ENCODE results near the gene ACAD11.
A peak's percentile ranks its signal among the peaks of the same experiment; 100 is the strongest.

Gene ACAD11

GRCh38 chr3:132659365-132660051 lies at the start of gene ACAD11:
ACAD11 (minus strand) TSS chr3:132659809; CDS start chr3:132659751, 58 bp downstream.
- H3K27ac ChIP-seq, result peak within 1 kb of the TSS; percentile 72
- TF ChIP-seq ZFX (IDR thresholded peaks at IDR 0.05; ENCODE audit: borderline replicate concordance) (no peak), CTCF (IDR thresholded peaks at IDR 0.05) (peak; percentile 73)

GRCh38 chr3:132703733-132704132 lies 44.1 kb upstream of the ACAD11 start:
- no peak for TF ChIP-seq ZFX (IDR thresholded peaks at IDR 0.05; ENCODE audit: borderline replicate concordance)
- TF ChIP-seq CTCF (IDR thresholded peaks at IDR 0.05), result no peak
- H3K27ac ChIP-seq, result no peak overlapping the region

DNA sequence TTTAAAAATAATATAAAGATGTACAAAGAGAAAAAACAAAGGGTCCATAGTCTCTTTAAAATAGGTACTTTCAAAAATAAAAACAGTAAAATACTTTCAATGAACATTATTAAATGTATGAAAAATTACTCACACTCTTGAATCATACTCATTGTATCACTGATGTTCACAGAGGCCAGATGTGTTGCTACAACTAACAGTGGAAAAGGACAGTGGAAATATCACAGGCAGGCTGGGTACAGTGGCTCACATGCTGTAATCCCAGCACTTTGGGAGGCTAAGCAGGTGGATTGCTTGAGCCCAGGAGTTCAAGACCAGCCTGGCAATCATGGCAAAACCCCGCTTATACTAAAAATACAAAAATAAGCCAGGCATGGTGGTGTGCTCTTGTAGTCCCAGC lies 35.8 kb upstream of the ACAD11 start:
- H3K27ac ChIP-seq, result no peak overlapping the region
- no peak for TF ChIP-seq ZFX (IDR thresholded peaks at IDR 0.05; ENCODE audit: borderline replicate concordance)

DNA sequence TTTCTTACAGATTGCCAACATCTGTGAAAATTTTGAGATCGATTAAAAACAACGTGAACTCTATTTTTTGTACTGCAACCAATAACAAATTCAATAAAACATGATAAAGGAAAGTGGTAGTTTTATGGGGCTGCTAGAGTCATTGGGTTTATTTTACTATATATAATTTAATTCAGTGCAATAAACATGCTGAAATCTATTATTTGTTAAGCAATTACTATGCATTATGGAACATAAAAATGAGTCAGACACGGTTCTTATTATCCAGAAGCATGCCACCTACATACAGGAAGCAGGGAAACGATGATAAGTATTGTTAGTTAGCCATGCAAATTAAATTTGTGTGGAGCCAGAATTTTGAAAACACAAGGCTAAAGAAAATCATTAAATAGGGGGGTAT lies 35.4 kb upstream of the ACAD11 start:
- TF ChIP-seq ZFX (IDR thresholded peaks at IDR 0.05; ENCODE audit: borderline replicate concordance), result no peak
- TF ChIP-seq CTCF (IDR thresholded peaks at IDR 0.05), result no peak
- no peak overlapping the region for H3K27ac ChIP-seq

- no peak for TF ChIP-seq CTCF (IDR thresholded peaks at IDR 0.05)
Measured at GRCh38 chr3:132690040-132690439, 30.4 kb upstream of the ACAD11 start.

DNA sequence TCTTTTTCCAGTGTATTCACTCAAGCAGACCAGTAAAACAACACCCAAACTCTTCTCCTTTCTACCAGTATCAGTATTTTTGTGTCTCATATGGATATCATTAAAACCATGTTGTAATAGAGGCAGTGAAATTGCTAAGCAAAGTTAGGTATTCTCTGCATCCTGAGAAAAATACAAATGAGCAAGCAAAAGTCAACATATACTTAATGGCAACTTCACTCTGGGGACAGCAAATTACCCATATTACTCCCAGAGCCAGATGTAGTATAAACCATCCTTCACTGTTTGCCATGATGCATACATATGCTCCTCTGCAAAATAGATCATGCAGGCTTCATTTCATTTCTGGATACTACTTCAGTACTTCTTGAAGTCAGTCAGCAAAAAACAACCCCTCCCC lies 22.6 kb upstream of the ACAD11 start:
- no peak for TF ChIP-seq ZFX (IDR thresholded peaks at IDR 0.05; ENCODE audit: borderline replicate concordance)
- no peak overlapping the region for H3K27ac ChIP-seq

More at GRCh38 chr3:132690040-132690439, 30.4 kb upstream of the ACAD11 start:
- no peak overlapping the region for H3K27ac ChIP-seq

DNA sequence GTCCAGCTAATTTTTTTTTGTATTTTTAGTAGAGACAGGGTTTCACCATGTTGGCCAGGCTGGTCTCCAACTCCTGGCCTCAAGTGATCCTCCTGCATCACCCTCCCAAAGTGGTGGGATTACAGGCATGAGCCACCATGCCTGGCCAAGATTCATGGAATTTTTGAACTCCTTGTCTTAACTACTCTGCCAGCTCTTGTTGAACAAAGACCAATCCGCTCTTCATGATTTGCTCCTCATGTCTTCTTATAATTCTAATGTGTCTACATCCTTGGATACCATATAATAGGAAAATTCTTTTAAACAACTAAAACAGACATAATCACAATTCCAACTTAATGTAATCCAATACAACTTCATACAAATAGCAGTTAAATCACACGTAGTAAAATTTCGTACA lies 21.8 kb upstream of the ACAD11 start:
- H3K27ac ChIP-seq, result no peak overlapping the region

GRCh38 chr3:132679911-132680310 lies 20.3 kb upstream of the ACAD11 start:
- TF ChIP-seq CTCF (IDR thresholded peaks at IDR 0.05) (no peak), ZFX (IDR thresholded peaks at IDR 0.05; ENCODE audit: borderline replicate concordance) (no peak)

More for the DNA sequence above, 21.8 kb upstream of the ACAD11 start:
- no peak for TF ChIP-seq CTCF (IDR thresholded peaks at IDR 0.05)
- TF ChIP-seq ZFX (IDR thresholded peaks at IDR 0.05; ENCODE audit: borderline replicate concordance), result no peak

More at GRCh38 chr3:132679911-132680310, 20.3 kb upstream of the ACAD11 start:
- H3K27ac ChIP-seq, result no peak overlapping the region

All from 22Rv1 (cell line).